Hematopoietic multipotent progenitor cell treated with erythropoietin and hydrocortisone succinate and interleukin-3 and kit ligand, for 6 days (in vitro differentiated cells): ENCODE results near the gene FOXO6.
"Not testable (repeated sequence)": the region's sequence is repeated elsewhere in the genome, so short reads cannot be mapped to it uniquely, and the experiment has no call there.

Source experiments
- DNase-seq: peaks from one replicate; pipeline ENCODE4 v3.0.0-alpha.2; 2015

Gene FOXO6

DNA sequence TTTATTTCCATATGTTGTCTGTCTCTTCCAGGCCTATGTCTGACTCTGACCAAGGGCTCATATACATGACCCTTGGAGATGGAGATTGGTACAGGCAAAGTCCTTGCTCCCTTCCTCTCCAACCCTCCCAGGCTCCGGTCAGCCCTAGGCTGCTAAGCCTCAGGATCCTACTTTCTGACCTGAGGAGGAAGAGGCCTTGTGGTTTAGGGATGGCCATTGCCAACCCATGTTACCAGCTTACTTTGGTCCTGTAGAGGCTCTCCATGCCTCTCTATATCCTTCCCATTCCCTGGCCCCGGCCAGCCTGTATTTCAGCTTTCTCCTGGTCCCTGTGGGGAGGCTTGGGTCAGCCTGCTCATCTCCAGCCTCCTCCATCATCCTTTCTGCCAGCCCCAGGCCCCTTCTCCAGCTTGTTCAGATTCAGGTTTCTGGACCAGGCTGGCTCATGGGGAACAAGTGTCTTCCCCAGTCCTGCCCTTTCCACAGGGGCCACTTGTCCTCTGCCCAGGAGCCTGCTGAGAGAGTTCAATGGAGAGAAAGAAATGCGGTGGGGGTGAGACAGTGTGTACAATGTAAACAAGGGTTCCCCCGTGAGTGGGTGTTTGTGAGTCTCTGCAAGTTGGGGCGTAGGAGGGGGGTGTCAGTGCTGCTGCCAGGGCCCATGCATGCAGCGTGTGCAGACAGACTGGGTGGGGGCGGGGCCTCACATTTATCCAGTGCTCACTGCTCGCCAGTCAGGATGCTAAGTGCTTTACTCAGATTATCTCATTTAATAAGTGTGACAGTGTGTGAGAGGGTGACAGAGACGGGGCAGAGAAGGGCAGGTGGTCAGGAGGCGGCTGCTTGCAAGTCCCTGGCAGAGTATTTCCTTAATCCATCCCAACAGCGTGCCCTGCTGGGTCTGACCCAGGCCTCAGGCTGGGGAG, 31.3 kb upstream of the FOXO6 start:
- DNase-seq: no peak

- DNase-seq: peak; percentile 22
These were observed 30.4 kb upstream of the FOXO6 start for GRCh38 chr1:41330588-41331545.

GRCh38 chr1:41331546-41331917, 29.7 kb upstream of the FOXO6 start:
- no peak for DNase-seq

DNA sequence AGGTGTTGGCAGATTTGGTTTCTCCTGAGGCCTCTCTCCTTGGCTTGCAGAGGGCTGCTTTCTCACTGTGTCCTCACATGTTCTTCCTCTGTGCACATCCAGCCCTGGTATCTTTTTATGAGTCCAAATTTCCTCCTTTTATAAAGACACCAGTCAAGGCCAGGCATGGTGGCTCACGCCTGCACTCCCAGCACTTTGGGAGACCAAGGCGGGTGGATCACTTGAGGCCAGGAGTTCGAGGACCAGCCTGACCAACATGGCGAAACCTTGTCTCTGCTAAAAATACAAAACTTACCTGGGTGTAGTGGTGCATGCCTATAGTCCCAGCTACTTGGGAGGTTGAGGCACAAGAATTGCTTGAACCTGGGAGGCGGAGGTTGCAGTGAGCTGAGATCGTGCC, 29.1 kb upstream of the FOXO6 start:
- DNase-seq: not testable (repeated sequence)

GRCh38 chr1:41333146-41333784, 28.0 kb upstream of the FOXO6 start:
- peak; percentile 60 for DNase-seq

- no peak for DNase-seq
These were observed 22.4 kb upstream of the FOXO6 start for GRCh38 chr1:41338820-41339219.

DNA sequence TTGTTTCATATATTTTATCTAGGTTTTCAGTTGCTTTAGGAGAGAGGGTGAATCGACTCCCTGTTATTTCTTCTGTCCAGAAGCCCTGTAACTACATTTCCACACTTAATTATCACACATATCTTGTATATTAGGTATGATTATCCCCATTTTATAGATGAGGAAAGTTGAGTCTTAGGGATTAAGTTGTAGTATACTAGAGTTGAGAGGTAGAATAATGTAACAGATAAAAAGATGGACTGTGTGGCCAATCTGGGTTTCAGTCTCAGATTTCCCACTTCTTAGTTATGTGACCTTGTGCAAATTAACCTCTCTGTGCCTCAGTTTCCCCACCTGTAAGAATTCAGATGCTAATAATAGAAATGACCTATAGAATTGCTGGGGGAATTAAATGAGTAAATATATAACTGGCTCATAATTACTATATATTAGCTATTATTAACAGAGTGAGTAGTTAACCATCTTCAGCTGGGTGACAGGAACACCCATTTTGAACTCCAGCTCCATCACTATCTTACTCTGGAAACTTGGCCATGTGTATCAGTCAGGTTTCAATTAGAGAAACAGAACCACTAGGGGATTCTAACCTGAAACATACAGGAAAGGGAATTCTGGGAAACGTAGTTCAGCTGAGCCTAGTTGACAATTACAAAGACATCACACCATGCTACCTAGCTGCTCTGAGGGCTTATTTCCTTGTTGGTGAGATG, 20.4 kb upstream of the FOXO6 start:
- no peak for DNase-seq

DNA sequence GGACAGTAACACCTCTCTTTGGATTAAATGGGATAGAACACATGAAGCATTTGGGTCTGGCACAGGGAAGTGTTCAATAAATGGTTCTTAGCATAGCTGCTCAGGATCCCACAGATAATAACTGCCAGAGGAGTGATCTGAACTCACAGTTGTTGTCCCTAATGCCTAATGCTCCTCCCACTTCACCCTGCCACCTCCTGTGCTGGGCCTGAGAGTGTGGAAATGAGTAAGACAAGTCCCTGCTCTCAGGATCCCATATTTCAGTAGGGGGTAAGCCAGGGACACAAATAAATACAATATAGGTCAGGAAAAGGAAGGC, 19.9 kb upstream of the FOXO6 start:
- DNase-seq: no peak

DNA sequence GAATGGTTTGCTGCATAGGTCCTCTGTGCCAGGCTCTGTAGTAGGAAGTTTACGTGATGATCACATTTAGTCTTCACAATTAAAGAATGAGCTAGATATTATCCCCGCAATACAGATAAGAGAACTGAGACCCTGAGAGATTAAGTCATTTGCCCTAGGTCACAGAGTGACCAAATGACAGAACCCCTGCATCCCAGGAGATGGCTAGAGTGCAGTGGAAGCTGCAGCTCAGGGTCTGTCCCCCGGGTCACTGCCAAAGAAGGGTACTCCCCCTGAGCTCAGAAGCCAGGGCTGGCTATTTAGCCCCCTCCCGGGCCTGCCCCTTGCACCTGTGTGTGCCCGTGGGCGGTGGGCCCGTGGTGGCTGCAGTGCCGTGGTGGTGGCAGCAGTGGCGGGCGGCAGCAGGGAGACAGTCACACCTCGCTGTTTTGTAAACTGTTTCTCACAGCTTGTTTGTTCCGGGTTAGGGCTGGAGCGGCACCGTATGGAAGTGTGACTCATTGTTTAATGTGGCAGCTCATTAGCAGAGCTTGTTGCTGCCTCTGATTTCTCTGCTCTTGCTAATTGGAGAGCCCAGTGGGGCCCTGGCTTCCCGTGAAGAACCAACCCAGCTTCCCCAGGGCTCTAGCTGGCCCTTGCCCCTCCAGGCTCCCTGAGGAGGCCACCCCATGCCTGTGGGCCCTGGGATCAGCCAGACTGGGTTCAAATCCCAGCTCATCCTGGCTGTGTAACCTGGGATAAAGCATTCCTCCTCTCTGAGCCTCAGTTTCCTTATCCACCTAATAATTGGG, 19.3 kb upstream of the FOXO6 start:
- no peak for DNase-seq

DNA sequence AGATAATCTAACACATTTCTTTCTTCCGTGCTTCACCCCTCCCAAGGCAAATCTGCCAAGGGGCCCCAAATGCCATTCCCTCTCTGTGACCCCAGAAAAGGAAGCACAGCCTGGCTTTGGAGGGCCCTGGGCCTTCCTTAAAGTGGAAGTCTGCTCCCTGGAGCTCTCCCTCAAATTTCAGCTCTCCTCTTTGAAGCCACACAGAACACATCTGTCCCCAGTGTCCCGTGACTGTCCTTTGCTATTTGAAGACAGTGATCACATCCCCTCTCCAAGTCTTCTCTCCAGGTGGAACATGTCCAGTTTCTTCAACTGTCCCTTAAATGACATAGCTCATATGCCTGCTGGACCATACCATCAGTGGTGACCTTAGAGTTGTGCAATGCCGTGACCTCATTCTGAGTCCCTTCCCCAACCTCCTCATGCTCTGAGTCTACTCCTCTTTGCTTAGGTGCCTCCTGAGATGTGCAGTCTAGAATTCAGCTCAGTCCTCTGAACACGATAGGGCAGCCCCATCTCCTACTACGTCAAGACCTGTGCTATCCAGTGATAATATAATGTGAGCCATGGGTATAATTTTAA, 18.4 kb upstream of the FOXO6 start:
- DNase-seq: no peak

DNA sequence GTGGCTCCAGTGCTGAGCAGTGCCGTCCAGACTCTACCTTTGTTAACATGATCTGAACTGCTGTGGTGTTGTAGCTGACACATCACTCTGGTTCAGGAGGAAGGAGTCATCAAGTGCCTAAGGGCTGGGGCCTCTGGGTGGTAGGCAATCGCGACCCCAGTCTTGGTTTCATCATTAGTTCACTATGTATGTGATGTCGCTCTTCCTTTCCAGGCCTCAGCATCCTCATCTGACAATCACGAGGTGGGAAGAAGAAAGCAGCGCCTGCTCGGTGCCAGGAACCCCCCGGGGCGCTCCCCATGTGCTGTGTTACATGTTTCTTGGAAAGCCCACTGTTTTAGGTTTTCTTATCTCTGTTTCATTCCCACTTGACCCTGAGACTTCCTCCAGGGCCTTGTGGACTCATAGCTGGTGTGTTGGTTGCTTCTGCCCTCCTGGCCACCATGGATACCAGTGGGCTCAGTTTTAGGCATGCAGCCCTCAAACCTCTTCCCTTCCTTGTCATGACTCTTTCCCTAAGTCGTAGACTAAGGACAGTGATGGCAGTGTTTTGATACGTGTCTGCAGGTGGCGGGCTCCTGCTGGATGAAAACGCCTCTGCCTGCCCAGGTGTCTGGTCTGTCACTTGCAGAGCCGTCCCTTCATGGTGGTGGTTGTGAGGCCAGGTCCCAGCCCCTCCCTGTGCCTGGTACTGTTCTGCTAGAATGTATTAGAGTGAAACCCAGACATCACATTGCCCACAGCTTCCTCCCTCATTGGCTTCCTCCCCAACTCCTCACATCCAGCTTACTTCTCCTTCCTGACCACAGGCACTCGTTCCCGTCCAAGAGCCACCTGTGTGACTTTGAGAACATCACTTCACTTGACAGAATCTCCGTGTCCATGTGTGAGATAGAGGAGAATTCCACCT, 17.2 kb upstream of the FOXO6 start:
- no peak for DNase-seq

- no peak for DNase-seq
These were observed 16.5 kb upstream of the FOXO6 start for GRCh38 chr1:41344708-41345159.

GRCh38 chr1:41345434-41346075, 15.7 kb upstream of the FOXO6 start:
- no peak for DNase-seq

- no peak for DNase-seq
These were observed 14.0 kb upstream of the FOXO6 start for GRCh38 chr1:41347276-41347675.

DNA sequence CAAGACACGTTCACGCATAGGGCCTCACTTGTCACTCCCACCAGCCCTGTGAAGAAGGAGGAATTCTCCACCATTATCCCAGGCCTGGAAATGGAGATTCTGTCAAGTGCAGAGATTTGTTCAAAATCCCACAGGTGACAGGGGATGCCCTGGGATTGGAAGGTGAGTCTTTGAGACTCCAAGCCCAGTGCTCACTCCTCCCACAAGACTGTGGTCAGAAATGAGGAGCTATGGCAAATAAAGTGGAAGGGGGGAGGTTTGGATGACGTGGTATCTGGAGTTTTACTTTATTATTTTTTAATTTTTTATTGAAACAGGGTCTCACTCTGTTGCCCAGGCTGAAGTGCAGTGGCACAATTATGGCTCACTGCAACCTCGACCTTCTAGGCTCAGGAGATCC, 12.8 kb upstream of the FOXO6 start:
- DNase-seq: no peak

GRCh38 chr1:41349361-41350054, 11.7 kb upstream of the FOXO6 start:
- no peak for DNase-seq

GRCh38 chr1:41350055-41350378, 11.2 kb upstream of the FOXO6 start:
- no peak for DNase-seq

GRCh38 chr1:41351262-41352151, 9.7 kb upstream of the FOXO6 start:
- DNase-seq: no peak
